Panc1 (cell line): Measurements from ENCODE around the gene ATXN1L. TPM values are rescaled to one million over a fixed set of nuclear protein-coding genes. Genes with fewer than 3 reads are reported as not detected.
"Not testable (repeated sequence)": the region's sequence is repeated elsewhere in the genome, so short reads cannot be mapped to it uniquely, and the experiment has no call there.

ENCODE experiments used
- ATAC-seq: fragments of 200-7000 bp; cut with Tn5 transposase; 2 replicates; pipeline ENCODE4 v1.9.1; 2020; ENCODE audit warnings: mild to moderate bottlenecking, moderate library complexity
- BruUV-seq: library from RNA; stranded (reverse); fragments of 400-500 nt; replicated peaks from 2 replicates; lab custom pipeline; 2021; lab: Mats Ljungman, UMichigan
- CTCF ChIA-PET: fragments of 300-600 bp; sonication (Branson Sonifier 250); formaldehyde crosslinking; loops from one replicate; lab custom pipeline; 2022; ENCODE audit warnings: antibody characterized with exemption; lab: Charles Lee
- POLR2A ChIA-PET: fragments of 300-600 bp; sonication (Branson Sonifier 250); formaldehyde crosslinking; loops from one replicate; lab custom pipeline; 2022; ENCODE audit warnings: antibody characterized with exemption; lab: Charles Lee
- DNase-seq: peaks from one replicate; pipeline ENCODE4 v3.0.0-alpha.2; 2010; ENCODE audit warnings: low read depth, low spot score
- H3K27ac ChIP-seq: 2 replicates; pipeline ENCODE4 v1.5.1; 2011; ENCODE audit warnings: mild to moderate bottlenecking, low read length, inconsistent platforms
- H3K27me3 ChIP-seq: fragments of 200-500 bp; sonication (Bioruptor generic); 2 replicates; pipeline ENCODE4 v1.6.0; 2014; ENCODE audit warnings: low read length, inconsistent platforms; ENCODE audit not compliant: control insufficient read depth, insufficient read depth
- H3K36me3 ChIP-seq: fragments of 200-500 bp; sonication (Bioruptor generic); 2 replicates; pipeline ENCODE4 v1.5.1; 2014; ENCODE audit warnings: inconsistent platforms, mild to moderate bottlenecking, low read length, moderate library complexity; ENCODE audit not compliant: control insufficient read depth, insufficient read depth
- H3K4me1 ChIP-seq: 2 replicates; pipeline ENCODE4 v1.5.1; 2011; ENCODE audit warnings: inconsistent platforms, mild to moderate bottlenecking, low read length, moderate library complexity; ENCODE audit not compliant: control insufficient read depth, insufficient read depth
- H3K4me3 ChIP-seq, 2 experiments: 2 replicates each; pipeline ENCODE4 v1.5.1; 2011 to 2012; ENCODE audit warnings: low read depth in 2 of 2, low read length in 2 of 2, mild to moderate bottlenecking in 2 of 2, inconsistent platforms in 1 of 2, moderate library complexity in 1 of 2
- H3K9me3 ChIP-seq: fragments of 200-500 bp; sonication (Bioruptor generic); 2 replicates; pipeline ENCODE4 v1.5.1; 2014; ENCODE audit warnings: low read depth, mild to moderate bottlenecking, inconsistent platforms, low read length, moderate library complexity; ENCODE audit not compliant: control insufficient read depth, insufficient read depth
- CTCF ChIP-seq: fragments of 450-650 bp; IDR thresholded peaks from 2 replicates; pipeline ENCODE4 v1.5.1; 2017; ENCODE audit warnings: mild to moderate bottlenecking
- POLR2AphosphoS5 ChIP-seq: IDR thresholded peaks from 2 replicates; pipeline ENCODE4 v1.6.1; 2012; ENCODE audit warnings: mild to moderate bottlenecking, low read depth, low read length, moderate library complexity
- REST ChIP-seq, 2 experiments: IDR thresholded peaks; 2 replicates each; pipeline ENCODE4 v1.6.1; 2011 to 2012; ENCODE audit warnings: low read depth in 2 of 2, control low read depth in 1 of 2, low read length in 1 of 2, mild to moderate bottlenecking in 1 of 2, moderate library complexity in 1 of 2; ENCODE audit not compliant: insufficient read depth in 1 of 2
- SIN3A ChIP-seq: IDR thresholded peaks from 2 replicates; pipeline ENCODE4 v1.6.1; 2012; ENCODE audit warnings: low read depth, mild to moderate bottlenecking, low read length, moderate library complexity, borderline replicate concordance; ENCODE audit not compliant: insufficient read depth
- TCF7L2 ChIP-seq: IDR thresholded peaks from 2 replicates; pipeline ENCODE4 v1.6.1; 2011; ENCODE audit warnings: mild to moderate bottlenecking, low read depth, low read length, inconsistent platforms
- in situ Hi-C: cut with HindIII; loops from 2 replicates; pipeline ENCODE4 v1.10.0; 2016; ENCODE audit warnings: low sequenced_read_pairs, low pct_unique_long_range_greater_than_20kb
- intact Hi-C: fragments of 100-400 bp; cut with micrococcal nuclease; formaldehyde crosslinking; loops from one replicate; pipeline ENCODE4 v1.10.0; 2022; ENCODE audit not compliant: unreplicated experiment
- total RNA-seq: library from RNA; stranded (reverse); gene quantifications from one replicate; pipeline ENCODE4 v1.2.1, GENCODE V29; 2021; ENCODE audit not compliant: unreplicated experiment

The ATXN1L gene
- total RNA-seq, 1 experiment from 2014 or later: 17.3 TPM

DNA sequence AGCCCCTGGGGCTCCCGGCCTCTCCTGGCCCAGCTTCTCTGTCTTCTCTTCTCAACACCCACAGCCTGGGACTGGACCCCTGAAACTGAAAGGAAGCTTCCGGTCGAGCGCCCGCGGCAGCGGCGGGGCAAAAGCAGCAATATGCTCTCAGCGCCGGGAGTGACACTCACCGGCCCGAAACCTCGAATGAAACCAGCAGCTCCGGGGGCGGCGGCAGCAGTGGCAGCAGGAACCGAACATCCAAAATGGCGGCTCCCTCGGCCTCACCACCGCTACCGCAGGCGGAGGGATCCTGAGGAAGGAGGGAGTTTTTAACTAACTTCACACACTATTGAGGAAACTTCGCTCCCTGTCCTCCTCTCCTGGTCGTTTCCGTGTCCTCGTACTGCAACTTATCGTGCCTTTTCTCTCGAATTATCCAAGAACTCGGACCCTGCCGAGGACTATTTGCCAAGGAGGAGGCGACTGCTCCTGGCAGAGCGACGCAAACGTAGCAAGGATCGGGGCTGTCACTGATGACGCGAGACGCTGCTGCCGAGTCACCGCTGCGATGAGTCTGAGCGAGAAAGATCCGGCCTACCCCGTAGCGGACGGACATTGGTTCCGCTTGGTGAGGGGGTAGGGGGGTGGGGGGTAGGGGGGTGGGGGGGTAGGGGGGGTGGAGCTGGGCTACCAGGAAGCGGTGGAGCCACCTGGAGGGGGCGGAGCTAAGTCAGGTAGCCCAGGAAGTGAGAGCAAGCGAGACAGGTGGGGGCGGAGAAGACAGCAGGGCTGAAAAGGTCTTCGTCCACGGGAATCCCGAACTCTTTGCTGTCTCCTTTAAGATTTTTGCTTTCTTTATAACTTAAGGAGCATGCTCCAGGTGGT is 37.0 kb upstream of the ATXN1L start, which contains the start of gene AP1G1:
AP1G1 (minus strand) TSS at position 242 of the 867 bp plus-strand sequence. CDS start 19,355 bp downstream, outside the sequence.
- ATAC-seq (peak; percentile 98), DNase-seq (peak; percentile 85)
- CTCF ChIA-PET: no interaction called here
- H3K27me3 ChIP-seq: no peaks in the 10 kb centered on the region
- BruUV-seq: no TSS peak
- peak within 1 kb of the TSS; percentile 94 for H3K27ac ChIP-seq
- intact Hi-C loops (no loop called here), in situ Hi-C loops (no loop called here)
- H3K9me3 ChIP-seq: no peaks in the 10 kb centered on the region
- peaks cover 9% of the 10 kb centered on the region; the same call in 1 of the 2 replicates for H3K36me3 ChIP-seq
- POLR2A ChIA-PET: interaction anchor here (0.6 kb wide), 2 partner anchors 38 to 65 kb away, joined by 3 to 4 read pairs; no protein-coding TSS in a partner anchor
- no peak for TF ChIP-seq TCF7L2
- TF ChIP-seq POLR2AphosphoS5: 0 out of 2 replicates have a peak, but pooled peaks have one; percentile 26
- H3K4me3 ChIP-seq: peak within 1 kb of the TSS; percentile 92 to 94
- peaks cover 14% of the 10 kb centered on the region for H3K4me1 ChIP-seq

DNA sequence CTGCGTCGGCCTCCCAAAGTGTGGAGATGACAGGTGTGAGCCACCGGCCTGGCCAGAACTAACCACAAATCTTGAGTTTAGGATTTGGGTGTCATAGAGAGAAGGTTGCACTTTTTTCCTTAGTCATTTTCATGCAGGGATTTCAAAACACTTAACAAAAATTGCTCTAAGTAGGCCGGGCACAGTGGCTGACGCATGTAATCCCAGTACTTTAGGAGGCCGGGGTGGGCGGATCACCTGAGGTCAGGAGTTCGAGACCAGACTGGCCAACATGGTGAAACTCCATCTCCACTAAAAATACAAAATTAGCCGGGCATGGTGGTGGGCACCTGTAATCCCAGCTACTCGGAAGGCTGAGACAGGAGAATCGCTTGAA is 35.6 kb upstream of the ATXN1L start:
- DNase-seq, ATAC-seq, H3K9me3 ChIP-seq, in situ Hi-C loops, intact Hi-C loops, H3K4me3 ChIP-seq, CTCF ChIA-PET, POLR2A ChIA-PET, BruUV-seq, H3K27ac ChIP-seq, H3K36me3 ChIP-seq, H3K27me3 ChIP-seq: not testable (repeated sequence)
- peaks cover 14% of the 10 kb centered on the region for H3K4me1 ChIP-seq

- no peaks in the 10 kb centered on the region for H3K27me3 ChIP-seq
- intact Hi-C loops: no loop called here
- H3K4me1 ChIP-seq: peaks cover 11% of the 10 kb centered on the region
- CTCF ChIA-PET: no interaction called here
- no peak for TF ChIP-seq TCF7L2
- TF ChIP-seq SIN3A: no peak
- no peak for TF ChIP-seq CTCF
- no peak for TF ChIP-seq POLR2AphosphoS5
- TF ChIP-seq REST (IDR thresholded peaks at IDR 0.05; ENCODE audit: insufficient read depth in 1 of 2, low read depth in 2 of 2, low read length in 1 of 2): no peak
- ATAC-seq (no peak), DNase-seq (no peak)
- POLR2A ChIA-PET: no interaction called here
- in situ Hi-C loops: no loop called here
- H3K9me3 ChIP-seq: no peaks in the 10 kb centered on the region
- no TSS peak for BruUV-seq
- H3K4me3 ChIP-seq: no peak overlapping the region
- no peak overlapping the region for H3K27ac ChIP-seq
- peaks cover 9% of the 10 kb centered on the region; the same call in 1 of the 2 replicates for H3K36me3 ChIP-seq
These were observed 34.4 kb upstream of the ATXN1L start for GRCh38 chr16:71811261-71811803.

DNA sequence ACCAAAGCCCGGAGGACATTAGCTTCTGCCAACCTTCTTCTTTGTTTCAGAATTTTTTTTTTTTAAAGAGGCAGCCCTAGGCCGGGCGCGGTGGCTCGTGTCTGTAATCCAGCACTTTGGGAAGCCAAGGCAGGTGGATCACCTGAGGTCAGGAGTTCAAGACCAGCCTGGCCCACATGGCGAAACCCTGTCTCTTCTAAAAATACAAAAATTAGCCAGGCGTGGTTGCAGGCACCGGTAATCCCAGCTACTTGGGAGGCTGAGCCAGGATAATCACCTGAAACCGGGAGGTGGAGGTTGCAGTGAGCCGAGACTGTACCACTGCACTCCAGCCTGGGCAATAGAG is 28.6 kb upstream of the ATXN1L start:
- BruUV-seq, POLR2A ChIA-PET, ATAC-seq, H3K4me3 ChIP-seq, H3K27ac ChIP-seq, in situ Hi-C loops, H3K27me3 ChIP-seq, CTCF ChIA-PET, DNase-seq, H3K4me1 ChIP-seq, H3K36me3 ChIP-seq, intact Hi-C loops, H3K9me3 ChIP-seq: not testable (repeated sequence)
